CD1c-positive myeloid dendritic cell (primary cell): ENCODE results near the gene PRM1.
A peak's percentile ranks its signal among the peaks of the same experiment; 100 is the strongest.

Experiments
- DNase-seq: peaks from one replicate; pipeline ENCODE4 v3.0.0-alpha.2; 2016; ENCODE audit errors: extremely low spot score

Gene PRM1

DNA sequence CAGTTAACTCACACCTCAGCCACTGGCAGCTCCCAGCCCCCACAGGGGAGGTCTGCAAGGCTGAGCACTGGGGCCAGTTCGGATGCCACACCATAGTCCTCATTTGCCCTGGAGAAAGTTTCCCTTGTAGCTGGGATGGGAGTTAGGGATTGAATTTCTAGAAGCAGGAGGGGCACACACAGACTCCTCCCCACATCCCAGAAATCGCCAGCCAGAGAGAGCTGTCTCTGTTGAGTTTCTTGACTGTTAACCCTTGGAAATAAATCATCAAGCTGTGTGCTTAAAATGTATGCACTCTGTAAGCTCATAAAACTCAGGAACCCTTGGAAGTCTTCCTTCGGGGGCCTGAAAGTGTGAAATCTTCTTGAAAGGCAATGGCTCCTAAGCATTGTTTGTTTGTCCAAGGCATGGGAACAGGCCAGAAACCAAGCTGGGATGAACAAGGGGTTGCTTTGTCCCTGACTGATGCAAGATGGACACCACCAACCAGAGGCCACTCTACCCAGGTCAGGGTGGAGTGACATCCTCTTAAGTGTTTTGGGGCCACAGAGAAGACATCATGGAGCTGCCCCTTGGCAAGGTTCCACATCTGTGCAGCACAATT, 7.3 kb downstream of the PRM1 start:
- no peak for DNase-seq

GRCh38 chr16:11272921-11273720, 8.0 kb downstream of the PRM1 start, which contains the start of gene PRM3:
PRM3 (minus strand) TSS chr16:11273629; CDS start chr16:11273595, 34 bp downstream.
- DNase-seq: no peak

DNA sequence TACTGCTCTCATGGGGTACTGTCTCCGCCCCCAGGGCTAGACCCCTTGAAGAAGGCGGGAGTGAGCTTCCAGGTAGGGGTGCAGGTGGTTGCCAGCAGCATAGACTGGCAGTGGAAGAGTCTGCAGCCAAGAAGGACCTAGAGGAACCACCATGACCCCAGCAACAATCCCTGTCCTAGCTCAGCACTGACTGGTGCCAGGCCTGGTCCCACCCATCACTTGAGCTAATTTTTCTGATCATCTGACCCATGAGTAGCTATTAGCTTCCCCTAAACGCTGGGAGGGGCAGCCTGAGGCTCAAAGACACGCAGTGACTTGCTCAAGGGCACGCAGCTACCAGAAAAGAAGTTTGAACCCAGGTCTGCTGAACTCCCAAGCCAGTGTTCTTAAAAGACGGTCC, 8.6 kb downstream of the PRM1 start:
- DNase-seq: no peak

GRCh38 chr16:11271610-11272009, 9.5 kb downstream of the PRM1 start:
- no peak for DNase-seq

DNA sequence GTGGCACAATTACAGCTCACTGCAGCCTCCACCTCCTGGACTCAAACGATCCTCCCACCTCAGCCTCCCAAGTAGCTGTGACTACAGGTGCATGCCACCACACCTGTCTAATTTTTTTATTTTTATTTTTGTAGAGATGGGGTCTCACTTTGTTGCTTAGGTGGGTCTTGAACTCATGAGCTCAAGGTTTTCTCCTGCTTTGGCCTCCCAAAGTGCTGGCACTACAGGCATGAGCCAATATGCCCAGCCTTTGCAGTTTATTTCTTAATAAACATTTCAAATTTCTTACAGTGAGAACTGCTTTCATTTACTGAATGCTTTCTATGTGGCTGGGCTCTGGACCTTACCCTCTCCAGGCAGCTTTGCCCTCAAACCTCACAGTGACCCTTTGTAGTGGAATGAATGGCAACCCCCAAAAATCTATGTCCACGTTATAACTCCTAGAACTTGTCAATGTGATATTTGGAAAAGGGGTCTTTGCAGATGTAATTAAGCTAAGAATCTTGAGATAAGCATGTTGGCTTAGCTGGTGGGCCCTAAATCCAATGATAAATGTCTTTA, 10.4 kb downstream of the PRM1 start:
- no peak for DNase-seq

DNA sequence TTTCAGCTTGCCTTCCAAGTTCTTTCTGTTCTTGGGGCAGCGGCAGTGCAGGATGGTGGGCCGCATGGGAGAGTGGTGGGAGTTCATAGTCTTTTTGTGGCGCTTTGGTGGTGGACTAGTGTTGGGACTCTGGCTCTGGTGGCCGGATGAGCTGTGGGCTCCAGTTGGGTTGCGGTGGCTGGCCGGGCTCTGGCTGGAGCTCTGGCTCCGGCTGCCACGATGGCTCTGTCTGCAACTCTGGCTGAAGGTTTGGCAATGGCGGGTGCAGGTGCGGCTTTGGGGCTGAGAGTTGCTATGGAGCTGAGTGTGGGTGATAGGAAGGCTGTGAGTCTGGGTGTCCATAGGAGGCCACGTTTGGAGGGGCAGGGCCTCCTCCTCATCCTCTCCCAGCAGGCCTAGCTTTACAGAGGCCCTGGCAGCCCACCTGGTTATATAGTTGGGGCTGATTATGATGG, 12.2 kb downstream of the PRM1 start, which contains the start of gene TNP2:
Gene TNP2, minus strand, starts transcription at position 405 of the 455 bp plus-strand sequence. Its CDS starts 63 bp downstream, at position 342.
- DNase-seq: no peak

DNA sequence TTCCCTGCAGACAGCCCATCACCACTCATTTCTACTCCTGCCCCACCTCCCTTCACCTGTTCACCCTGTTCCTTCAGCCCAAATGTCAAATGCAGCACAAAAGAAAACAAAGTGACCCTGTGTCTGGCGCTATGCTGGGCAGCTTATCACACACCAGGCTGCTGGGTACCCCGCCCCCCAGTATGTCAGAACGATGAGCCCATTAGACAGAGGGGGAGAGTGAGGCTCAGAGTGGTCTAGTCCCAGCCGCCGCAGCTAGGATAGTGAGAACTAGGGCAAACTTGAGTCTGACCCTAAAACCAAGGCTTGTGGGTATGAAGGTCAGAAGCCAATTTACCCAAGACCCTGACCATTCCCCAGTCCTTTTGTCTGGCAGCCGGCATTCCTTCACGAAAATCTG, 16.0 kb downstream of the PRM1 start:
- no peak for DNase-seq

DNA sequence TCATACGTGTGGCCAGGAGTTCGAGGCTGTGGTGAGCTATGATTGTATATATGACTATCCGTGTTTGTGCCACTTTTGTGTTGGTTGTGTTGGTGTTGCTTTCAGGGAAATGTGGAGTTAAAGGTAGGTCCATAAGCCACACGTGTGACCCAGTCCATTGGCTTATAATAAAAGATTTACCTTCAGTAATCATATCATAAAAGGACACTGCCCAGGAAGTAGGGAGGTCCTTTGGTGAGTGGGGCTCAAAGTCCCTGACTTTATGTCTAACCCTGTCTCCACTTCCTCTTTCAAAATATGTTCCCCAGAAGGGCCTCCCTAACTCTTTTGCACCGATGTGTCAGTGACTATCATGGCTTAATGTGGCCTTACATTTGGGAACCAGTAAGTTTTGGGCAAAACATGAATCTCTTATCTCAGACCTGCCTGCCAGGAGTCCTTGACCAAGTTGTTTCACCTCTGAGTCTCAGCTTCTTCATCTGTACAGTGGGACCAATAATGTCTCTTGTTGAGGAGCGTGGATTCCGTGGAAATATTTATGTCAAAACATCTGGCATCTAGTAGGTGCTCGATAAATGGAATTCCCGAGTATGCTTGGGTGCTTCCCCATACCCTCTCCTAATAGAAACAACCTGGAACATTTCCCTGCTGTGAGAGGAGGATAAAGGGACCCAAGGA, 16.8 kb downstream of the PRM1 start:
- peak; percentile 32 for DNase-seq

DNA sequence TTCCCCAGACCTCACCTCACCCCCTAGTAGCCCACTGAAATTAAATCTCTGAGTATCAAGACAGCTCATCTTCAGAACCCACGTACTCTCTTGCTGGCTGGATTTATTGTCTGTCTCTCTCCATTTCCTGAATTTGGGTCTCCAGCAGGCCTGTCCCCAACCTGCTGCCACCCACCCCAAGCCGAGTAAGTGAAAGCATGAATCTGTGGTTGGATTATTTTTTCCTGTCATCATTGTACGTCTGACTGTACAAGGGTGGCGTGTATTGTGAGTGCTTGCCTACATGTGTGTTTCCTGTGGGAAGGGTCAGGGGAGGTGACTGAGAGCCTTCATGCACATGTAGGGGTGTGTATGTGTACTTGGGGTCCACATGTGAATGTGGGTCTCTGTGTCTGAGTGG, 17.4 kb downstream of the PRM1 start:
- peak; percentile 16 for DNase-seq

DNA sequence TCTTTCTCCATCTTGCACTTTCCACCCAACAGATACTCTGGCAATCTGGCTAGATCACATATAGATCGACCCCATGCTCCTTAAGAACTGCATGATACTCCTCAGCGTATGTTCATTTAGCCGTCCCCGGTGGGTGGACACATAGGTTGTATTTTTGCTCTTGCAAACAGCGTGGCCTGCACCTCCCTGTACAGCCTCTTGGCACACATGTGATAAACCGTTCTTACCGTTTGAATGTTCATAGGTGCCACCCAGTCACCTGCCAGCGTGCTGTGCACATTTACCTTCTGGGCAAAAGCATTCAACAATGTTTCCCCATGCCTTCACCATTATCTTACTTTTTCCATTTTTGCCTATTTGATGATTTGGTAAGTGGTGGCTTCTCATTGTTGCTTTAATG, 18.2 kb downstream of the PRM1 start:
- no peak for DNase-seq

DNA sequence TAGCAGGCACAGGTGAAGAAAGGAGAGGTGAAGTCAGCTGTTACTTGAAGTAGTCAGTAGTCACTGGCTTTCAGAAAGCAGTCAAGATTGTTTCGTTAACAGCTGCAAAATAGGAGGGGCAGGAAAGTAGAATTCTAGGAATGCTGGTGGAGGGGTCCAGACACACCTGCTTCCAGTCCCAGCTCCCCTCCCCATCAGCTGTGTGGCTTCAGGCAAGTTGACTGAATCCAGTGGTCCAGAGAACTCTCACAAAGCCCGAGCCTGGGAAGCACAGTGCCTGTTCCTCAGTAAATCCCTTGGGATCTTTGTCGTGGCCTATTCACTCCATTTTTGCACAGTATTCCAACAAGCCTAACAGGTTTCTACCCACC, 20.5 kb downstream of the PRM1 start:
- no peak for DNase-seq

GRCh38 chr16:11259655-11260595, 21.2 kb downstream of the PRM1 start:
- no peak for DNase-seq

DNA sequence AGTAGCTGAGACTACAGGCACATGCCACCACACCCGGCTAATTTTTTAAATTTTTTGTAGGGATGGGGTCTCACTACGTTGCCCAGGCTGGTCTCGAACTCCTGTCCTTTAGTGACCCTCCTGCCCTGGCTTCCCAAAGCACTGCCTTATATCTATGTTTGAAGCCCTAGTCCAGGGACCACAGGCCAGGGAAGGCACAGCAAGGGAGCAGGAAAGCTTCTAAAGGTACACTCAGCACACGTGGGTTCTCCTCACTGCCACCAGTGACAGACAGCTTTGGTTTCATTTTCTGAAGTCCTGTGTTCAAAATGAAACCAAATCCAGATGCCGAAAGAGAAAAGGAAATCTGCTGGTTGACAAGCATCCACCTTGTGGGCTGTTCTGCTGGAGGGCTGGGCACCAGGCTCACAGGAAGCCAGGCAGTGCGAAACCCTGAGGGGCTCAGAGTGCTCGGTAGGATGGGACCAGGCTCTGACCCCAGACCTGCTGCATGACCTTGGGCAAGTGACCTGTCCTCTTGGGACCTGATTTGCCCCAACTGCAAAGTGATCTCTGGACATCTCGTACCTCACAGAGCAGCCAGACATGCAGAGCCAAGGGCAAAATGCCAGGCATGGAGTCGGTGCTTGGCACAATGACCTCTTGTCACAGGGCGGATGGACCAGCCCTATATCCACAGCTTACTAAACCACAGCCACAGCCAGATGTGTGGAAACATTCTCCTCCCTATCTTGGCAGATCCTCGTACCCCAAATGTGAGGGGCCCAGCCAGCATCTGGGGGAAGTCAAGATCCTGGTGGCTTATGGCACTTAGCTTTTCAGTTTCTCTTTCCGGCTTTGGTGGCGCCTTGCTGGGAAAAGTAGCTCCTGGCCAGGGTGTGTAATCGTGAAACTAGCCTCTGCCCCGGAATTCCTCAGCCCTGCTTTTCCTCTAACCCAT, 22.3 kb downstream of the PRM1 start:
- peak; percentile 62 for DNase-seq

DNA sequence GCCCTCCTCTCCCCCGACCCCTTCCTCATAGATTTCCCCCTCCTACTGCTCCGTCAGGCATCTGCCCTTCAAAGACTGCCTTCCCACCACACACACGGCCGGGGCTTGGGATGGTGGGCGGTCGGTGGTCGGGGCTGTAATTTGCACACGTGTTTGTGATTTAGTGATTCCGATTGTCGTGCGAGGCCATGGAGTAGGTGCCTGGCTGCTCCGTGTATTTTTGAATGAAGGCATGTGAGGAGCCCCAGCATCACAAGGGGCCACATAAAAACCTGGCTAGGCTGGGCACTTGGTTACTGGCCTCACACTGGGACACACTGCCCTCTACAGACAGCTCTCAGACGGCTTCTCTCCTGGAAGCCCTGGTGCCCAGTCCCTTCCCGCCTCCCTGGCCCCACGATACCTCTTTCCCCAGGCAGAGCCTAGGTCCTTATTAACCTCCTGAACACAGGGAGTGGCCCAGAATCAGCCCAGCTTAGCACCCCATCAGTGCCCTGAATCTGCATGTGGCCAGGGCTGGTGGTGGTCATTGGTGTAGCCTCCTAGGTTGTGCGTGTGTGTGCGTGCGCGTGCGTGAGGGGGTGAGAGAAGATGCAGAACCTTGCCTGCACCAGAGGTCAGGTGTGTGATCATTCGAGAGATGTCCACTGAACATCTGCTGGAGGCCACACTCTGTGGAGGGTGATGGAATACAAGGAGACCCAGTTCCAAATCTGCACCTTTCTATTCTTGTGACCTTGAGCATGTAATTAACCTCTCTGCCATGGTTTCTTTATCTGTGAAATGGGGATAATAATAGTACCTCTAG, 23.8 kb downstream of the PRM1 start:
- peak; percentile 80 for DNase-seq

- DNase-seq: peak; percentile 94
Observed at GRCh38 chr16:11256661-11257130, 24.4 kb downstream of the PRM1 start.

- DNase-seq: peak; percentile 97
Observed at GRCh38 chr16:11255737-11256660, 25.1 kb downstream of the PRM1 start, which contains the start of gene SOCS1. SOCS1 (minus strand) TSS chr16:11256204; CDS start chr16:11255478, 726 bp downstream.

GRCh38 chr16:11254913-11255736, 26.0 kb downstream of the PRM1 start:
- peak; percentile 71 for DNase-seq
